Measurements from ENCODE around the gene PTPN2.

DNA sequence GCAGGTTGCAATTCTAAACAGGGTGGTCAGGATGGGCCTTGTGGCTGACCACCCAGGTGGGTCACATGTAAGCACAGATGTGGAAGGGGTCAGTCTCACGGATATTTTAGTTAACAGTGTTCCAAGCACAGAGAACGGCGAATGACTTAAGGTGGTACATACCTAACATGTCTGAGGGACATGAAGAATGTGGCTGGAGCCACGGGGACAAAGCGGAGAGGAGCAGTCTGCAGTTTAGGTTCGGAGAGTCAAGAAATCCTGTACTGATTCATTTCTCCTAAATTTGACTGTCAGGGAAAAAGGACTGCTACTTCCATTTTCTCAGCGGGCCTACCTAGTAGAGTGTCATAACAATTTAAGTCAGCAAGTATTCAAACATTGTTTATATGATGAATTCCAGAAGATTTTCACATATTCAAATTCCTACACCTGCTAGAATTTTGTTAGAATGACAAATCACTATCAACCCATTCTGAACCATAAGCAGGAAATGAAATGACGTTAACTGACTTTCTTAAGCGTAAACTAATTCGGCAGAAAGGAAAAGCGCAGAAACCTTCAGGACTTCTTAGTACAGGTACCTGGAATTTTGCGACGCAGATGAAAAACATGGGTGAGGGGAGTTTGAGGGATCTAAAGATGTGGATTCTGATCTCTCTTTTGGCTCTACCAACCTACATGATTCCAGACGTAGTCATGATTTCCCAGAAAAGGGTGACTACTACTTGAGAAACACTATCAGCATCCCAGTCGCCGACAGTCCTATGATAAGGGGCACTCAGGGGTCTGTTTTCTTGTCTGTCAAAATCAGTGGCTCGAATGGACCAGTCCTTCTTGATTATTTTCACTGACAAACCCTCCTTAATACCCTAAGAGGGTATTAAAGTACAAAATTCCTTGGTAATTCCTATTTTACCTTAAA is 41.3 kb downstream of the PTPN2 start:
- TF ChIP-seq, protein P1, sequence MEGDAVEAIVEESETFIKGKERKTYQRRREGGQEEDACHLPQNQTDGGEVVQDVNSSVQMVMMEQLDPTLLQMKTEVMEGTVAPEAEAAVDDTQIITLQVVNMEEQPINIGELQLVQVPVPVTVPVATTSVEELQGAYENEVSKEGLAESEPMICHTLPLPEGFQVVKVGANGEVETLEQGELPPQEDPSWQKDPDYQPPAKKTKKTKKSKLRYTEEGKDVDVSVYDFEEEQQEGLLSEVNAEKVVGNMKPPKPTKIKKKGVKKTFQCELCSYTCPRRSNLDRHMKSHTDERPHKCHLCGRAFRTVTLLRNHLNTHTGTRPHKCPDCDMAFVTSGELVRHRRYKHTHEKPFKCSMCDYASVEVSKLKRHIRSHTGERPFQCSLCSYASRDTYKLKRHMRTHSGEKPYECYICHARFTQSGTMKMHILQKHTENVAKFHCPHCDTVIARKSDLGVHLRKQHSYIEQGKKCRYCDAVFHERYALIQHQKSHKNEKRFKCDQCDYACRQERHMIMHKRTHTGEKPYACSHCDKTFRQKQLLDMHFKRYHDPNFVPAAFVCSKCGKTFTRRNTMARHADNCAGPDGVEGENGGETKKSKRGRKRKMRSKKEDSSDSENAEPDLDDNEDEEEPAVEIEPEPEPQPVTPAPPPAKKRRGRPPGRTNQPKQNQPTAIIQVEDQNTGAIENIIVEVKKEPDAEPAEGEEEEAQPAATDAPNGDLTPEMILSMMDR (IDR thresholded peaks at IDR 0.05): no peak
- no peak for TF ChIP-seq EZH2 (IDR thresholded peaks at IDR 0.05; ENCODE audit: borderline replicate concordance, insufficient read depth, low read depth, low read length, poor library complexity, severe bottlenecking)

Measured in B cell (primary cell).